Mucosa of stomach (tissue), 1 donor: ENCODE measurements around the gene NOS1AP.

Source experiments
- H3K27me3 ChIP-seq: one replicate; pipeline ENCODE4 v1.7.0; 2013; ENCODE audit warnings: mild to moderate bottlenecking, low read length; ENCODE audit not compliant: control insufficient read depth, insufficient read depth
- H3K36me3 ChIP-seq: one replicate; pipeline ENCODE4 v1.7.0; 2013; ENCODE audit warnings: low read length; ENCODE audit not compliant: control insufficient read depth, insufficient read depth
- H3K4me1 ChIP-seq: one replicate; pipeline ENCODE4 v1.7.0; 2013; ENCODE audit warnings: mild to moderate bottlenecking, low read length; ENCODE audit not compliant: control insufficient read depth, insufficient read depth
- H3K4me3 ChIP-seq: one replicate; pipeline ENCODE4 v1.7.0; 2013; ENCODE audit warnings: low read length
- H3K9ac ChIP-seq: one replicate; pipeline ENCODE4 v1.7.0; 2013; ENCODE audit warnings: mild to moderate bottlenecking, low read length, moderate library complexity
- H3K9me3 ChIP-seq: one replicate; pipeline ENCODE4 v1.7.0; 2013; ENCODE audit warnings: mild to moderate bottlenecking, low read length, moderate library complexity; ENCODE audit not compliant: control insufficient read depth
- donor health status: Pancreatic carcinoma.

NOS1AP gene

DNA sequence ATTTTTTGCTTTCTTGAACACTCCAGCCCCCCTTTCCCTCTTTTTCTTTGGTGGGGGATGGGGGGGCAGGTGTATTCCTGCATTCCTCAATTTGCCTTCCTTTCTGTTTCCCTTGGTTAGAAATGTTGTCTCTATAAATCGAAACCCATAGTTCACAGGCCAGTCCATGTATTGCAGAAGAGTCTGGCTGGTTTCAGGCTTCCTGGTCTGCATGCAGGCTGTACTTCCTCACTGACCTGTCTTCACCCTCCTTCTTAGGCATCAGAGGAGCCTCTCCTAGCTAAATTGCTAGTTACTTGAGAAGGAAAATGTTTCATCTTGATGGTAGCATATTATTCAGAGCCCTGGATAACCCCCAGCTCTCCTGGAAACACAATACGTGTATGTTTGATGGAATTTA, 167.1 kb downstream of the NOS1AP start:
- H3K4me1 ChIP-seq, result peaks cover 14% of the 10 kb centered on the region

GRCh38 chr1:162240577-162240976, 171.1 kb downstream of the NOS1AP start:
- Histone ChIP-seq H3K4me1 (peaks cover 14% of the 10 kb centered on the region), H3K36me3 (no peaks in the 10 kb centered on the region), H3K4me3 (no peak overlapping the region), H3K9me3 (no peaks in the 10 kb centered on the region), H3K27me3 (no peaks in the 10 kb centered on the region), H3K9ac (no peak overlapping the region)

More for the DNA sequence above, 167.1 kb downstream of the NOS1AP start:
- Histone ChIP-seq H3K27me3 (no peaks in the 10 kb centered on the region), H3K9me3 (no peaks in the 10 kb centered on the region), H3K36me3 (no peaks in the 10 kb centered on the region), H3K9ac (no peak overlapping the region), H3K4me3 (no peak overlapping the region)

- H3K4me1 ChIP-seq, result peaks cover 6% of the 10 kb centered on the region
- H3K4me3 ChIP-seq, result no peak overlapping the region
- H3K9ac ChIP-seq, result no peak overlapping the region
- H3K36me3 ChIP-seq, result no peaks in the 10 kb centered on the region
- H3K9me3 ChIP-seq, result no peaks in the 10 kb centered on the region
- H3K27me3 ChIP-seq, result no peaks in the 10 kb centered on the region
Observed at GRCh38 chr1:162242804-162243203, 173.3 kb downstream of the NOS1AP start.

DNA sequence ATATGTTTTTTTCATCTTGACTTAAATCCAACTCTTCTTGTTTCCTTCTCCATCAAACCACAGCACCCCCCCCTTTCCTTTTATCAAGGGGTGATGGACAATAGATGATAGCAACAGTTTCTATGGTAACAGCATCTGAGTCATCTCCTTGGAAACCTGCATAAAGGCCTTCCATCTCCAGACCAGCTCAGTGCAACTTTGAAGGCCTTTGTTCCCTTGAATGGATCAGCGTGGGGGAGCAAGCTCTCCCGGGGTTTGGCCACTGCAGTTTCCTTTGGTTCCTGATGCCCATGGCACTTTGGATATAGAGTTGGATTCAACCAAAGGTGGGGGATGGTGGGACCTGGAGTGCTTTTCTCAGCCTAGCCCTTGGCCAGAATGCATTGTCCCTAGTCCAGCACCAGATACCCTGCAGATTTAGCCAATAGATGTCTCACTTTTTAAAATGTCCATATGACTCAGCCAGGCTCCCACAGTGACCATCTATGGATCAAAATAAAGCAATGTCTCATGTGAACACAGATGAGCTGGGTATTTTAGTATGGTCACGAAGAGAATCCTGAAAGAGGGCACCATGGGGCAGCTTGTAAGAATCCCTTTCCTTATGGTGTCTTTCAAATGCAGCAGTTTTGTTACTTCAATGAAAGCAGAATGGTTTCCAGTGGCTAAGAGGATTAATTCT, 179.5 kb downstream of the NOS1AP start:
- H3K9me3 ChIP-seq, result no peaks in the 10 kb centered on the region

DNA sequence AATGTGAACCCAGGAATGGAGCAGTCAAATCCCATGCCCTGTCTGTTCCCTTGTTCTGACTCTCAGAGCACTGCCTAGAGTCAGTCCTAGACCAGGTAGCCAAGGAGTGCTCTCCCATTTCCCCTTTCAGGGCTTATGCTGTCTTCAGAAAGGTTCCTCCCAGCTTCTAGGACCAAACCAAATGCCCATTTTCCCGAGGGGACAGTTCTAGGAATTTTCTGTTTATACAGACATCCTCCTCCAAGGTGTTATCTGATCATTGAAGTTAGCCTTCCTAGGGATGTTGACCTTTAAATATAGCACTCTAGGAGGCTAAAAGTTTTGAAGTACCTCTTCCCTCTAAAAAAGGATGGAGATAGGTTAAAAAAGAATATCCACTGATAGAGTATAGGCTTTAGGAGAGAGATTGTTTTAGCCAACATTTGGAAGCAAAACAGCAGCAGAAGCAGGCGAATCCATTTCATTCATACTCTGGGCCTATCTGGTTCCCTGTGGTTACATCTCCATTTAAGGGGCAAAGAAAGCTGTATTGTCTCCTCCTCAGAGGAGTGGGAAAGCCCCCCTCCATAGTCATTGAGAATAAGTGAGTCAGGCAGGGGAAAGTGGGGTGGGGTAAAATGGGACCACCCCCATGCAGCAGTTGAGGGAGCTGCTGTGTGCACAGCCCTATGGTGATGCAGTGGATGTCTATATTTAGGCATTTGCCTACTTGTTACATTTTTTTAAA, 180.7 kb downstream of the NOS1AP start:
- Histone ChIP-seq H3K4me3 (no peak overlapping the region), H3K27me3 (no peaks in the 10 kb centered on the region), H3K4me1 (peaks cover 8% of the 10 kb centered on the region), H3K9ac (no peak overlapping the region), H3K9me3 (no peaks in the 10 kb centered on the region), H3K36me3 (no peaks in the 10 kb centered on the region)

More for the DNA sequence above, 179.5 kb downstream of the NOS1AP start:
- Histone ChIP-seq H3K27me3 (no peaks in the 10 kb centered on the region), H3K9ac (no peak overlapping the region), H3K36me3 (no peaks in the 10 kb centered on the region), H3K4me3 (no peak overlapping the region), H3K4me1 (peaks cover 8% of the 10 kb centered on the region)

DNA sequence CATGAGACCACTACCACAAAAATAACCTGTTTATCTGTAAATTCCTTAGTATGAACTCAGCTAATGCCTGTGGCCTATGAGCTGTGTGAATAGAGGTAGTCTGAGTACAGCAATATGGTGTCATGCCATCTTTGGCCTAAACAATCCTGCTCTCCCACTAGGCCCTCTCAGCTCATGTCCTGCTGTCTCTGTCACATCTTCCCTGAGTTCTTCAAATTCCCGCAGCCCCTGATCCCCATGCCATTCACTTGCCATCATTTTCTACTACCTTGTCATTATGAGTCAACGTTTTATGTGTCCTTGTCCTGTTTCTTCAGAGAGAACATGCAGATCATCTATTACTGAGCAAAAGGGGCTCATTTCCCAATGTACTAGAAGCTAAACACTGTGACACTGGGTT, 181.6 kb downstream of the NOS1AP start:
- Histone ChIP-seq H3K4me3 (no peak overlapping the region), H3K4me1 (peaks cover 8% of the 10 kb centered on the region), H3K9ac (no peak overlapping the region), H3K9me3 (no peaks in the 10 kb centered on the region), H3K27me3 (no peaks in the 10 kb centered on the region), H3K36me3 (no peaks in the 10 kb centered on the region)

- peaks cover 8% of the 10 kb centered on the region for H3K4me1 ChIP-seq
- no peak overlapping the region for H3K9ac ChIP-seq
- no peaks in the 10 kb centered on the region for H3K27me3 ChIP-seq
- H3K36me3 ChIP-seq, result no peaks in the 10 kb centered on the region
- H3K4me3 ChIP-seq, result no peak overlapping the region
- H3K9me3 ChIP-seq, result no peaks in the 10 kb centered on the region
Observed at GRCh38 chr1:162252214-162252613, 182.7 kb downstream of the NOS1AP start.

GRCh38 chr1:162253790-162254189, 184.3 kb downstream of the NOS1AP start:
- Histone ChIP-seq H3K27me3 (no peaks in the 10 kb centered on the region), H3K9me3 (no peaks in the 10 kb centered on the region), H3K9ac (no peak overlapping the region), H3K4me1 (peaks cover 8% of the 10 kb centered on the region), H3K4me3 (no peak overlapping the region), H3K36me3 (no peaks in the 10 kb centered on the region)

GRCh38 chr1:162256287-162256686, 186.8 kb downstream of the NOS1AP start:
- Histone ChIP-seq H3K4me1 (no peaks in the 10 kb centered on the region), H3K36me3 (no peaks in the 10 kb centered on the region), H3K9me3 (no peaks in the 10 kb centered on the region), H3K27me3 (no peaks in the 10 kb centered on the region), H3K9ac (no peak overlapping the region), H3K4me3 (no peak overlapping the region)

DNA sequence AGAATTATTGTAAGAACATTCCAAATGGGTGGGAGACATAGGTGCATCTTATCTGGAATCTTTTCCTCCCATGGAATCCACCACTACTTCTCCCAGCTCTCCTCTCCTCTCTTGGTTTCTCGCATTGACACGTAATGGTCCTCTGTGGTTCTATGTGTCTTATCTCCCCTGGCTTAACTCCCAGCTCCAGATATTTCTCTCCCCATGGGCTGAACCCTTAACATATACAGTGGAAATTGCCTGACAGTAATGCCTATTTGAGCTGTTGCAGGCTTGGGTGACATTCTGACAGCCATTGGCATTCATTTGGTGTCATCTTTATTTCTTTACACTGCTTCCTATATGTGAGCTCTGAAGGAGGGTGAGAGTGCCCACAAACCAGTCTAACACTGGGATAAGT, 188.9 kb downstream of the NOS1AP start:
- Histone ChIP-seq H3K9me3 (no peaks in the 10 kb centered on the region), H3K4me1 (no peaks in the 10 kb centered on the region), H3K9ac (no peak overlapping the region), H3K4me3 (no peak overlapping the region), H3K36me3 (no peaks in the 10 kb centered on the region), H3K27me3 (no peaks in the 10 kb centered on the region)

GRCh38 chr1:162259894-162260455, 190.5 kb downstream of the NOS1AP start:
- H3K27me3 ChIP-seq, result no peaks in the 10 kb centered on the region
- H3K9me3 ChIP-seq, result no peaks in the 10 kb centered on the region
- no peaks in the 10 kb centered on the region for H3K36me3 ChIP-seq

GRCh38 chr1:162264108-162264507, 194.6 kb downstream of the NOS1AP start:
- Histone ChIP-seq H3K4me1 (no peaks in the 10 kb centered on the region), H3K9ac (no peak overlapping the region), H3K9me3 (no peaks in the 10 kb centered on the region), H3K36me3 (no peaks in the 10 kb centered on the region), H3K4me3 (no peak overlapping the region), H3K27me3 (no peaks in the 10 kb centered on the region)

More at GRCh38 chr1:162259894-162260455, 190.5 kb downstream of the NOS1AP start:
- Histone ChIP-seq H3K4me1 (no peaks in the 10 kb centered on the region), H3K9ac (no peak overlapping the region), H3K4me3 (no peak overlapping the region)
